ENCODE measurements around the gene ETF1. TPM values are rescaled to one million over a fixed set of nuclear protein-coding genes. Genes with fewer than 3 reads are reported as not detected.

The ETF1 gene
- total and polyA plus RNA-seq, 9 of the 15 experiments (the other 6 are each of a cell fraction or from before 2014, with no cell fraction given), result 53.7 to 209 (median 164) TPM

- TF ChIP-seq BRF2 (IDR thresholded peaks at IDR 0.05; ENCODE audit: borderline replicate concordance, insufficient read depth, insufficient read length) (no peak), ZNF280B (CRISPR knock-in tag; IDR thresholded peaks at IDR 0.05) (no peak), C11orf30 (IDR thresholded peaks at IDR 0.05; ENCODE audit: low read depth) (peak; percentile 75), STAG1 (CRISPR knock-in tag; IDR thresholded peaks at IDR 0.05; ENCODE audit: borderline replicate concordance) (peak; percentile 26; the same call in 1 of the 2 replicates), ZNF175 (CRISPR knock-in tag; IDR thresholded peaks at IDR 0.05; ENCODE audit: low read depth) (peak; percentile 80), TAF1 (IDR thresholded peaks at IDR 0.05; ENCODE audit: control insufficient read depth, extremely low read depth, insufficient read depth, low read length, severe bottlenecking) (peak; percentile 96), HDAC8 (tag; IDR thresholded peaks at IDR 0.05) (peak; percentile 78), ZNF224 (CRISPR knock-in tag; IDR thresholded peaks at IDR 0.05) (peak; percentile 67; the same call in 1 of the 2 replicates), NFRKB (IDR thresholded peaks at IDR 0.05; ENCODE audit: low read depth) (no peak; the same call in none of the 2 replicates), ZNF124 (CRISPR knock-in tag; IDR thresholded peaks at IDR 0.05) (no peak), ARNT (IDR thresholded peaks at IDR 0.05) (0 out of 4 replicates have a peak, but pooled peaks of 1 of the 2 experiments have one; percentile 34), HMBOX1 (IDR thresholded peaks at IDR 0.05) (peak; percentile 37; the same call in 1 of the 2 replicates), YY1 (IDR thresholded peaks at IDR 0.05; ENCODE audit: borderline replicate concordance in 1 of 3, control insufficient read depth in 1 of 3, extremely low read depth in 1 of 3, insufficient read depth in 3 of 3, insufficient read length in 1 of 3, insufficient replicate concordance in 2 of 3, low read depth in 1 of 3, low read length in 2 of 3) (peak; percentile 89 to 98 (median 96)), PHB (CRISPR knock-in tag; IDR thresholded peaks at IDR 0.05) (0 out of 2 replicates have a peak, but pooled peaks have one; percentile 1), TAF9B (IDR thresholded peaks at IDR 0.05; ENCODE audit: partially characterized antibody) (peak; percentile 93), PHF20 (IDR thresholded peaks at IDR 0.05; ENCODE audit: partially characterized antibody) (peak; percentile 37), NRF1 (conservative IDR thresholded peaks at IDR 0.05 in 1 of 2, IDR thresholded peaks at IDR 0.05 in 1 of 2) (peak; percentile 95 to 96), ZNF263 (CRISPR knock-in tag; IDR thresholded peaks at IDR 0.05; ENCODE audit: borderline replicate concordance) (peak; percentile 53; the same call in 1 of the 2 replicates), CREM (IDR thresholded peaks at IDR 0.05; ENCODE audit: low read depth) (peak; percentile 76), RBM22 (IDR thresholded peaks at IDR 0.05; ENCODE audit: low read depth, low read length, poor library complexity, severe bottlenecking) (peak; percentile 97)
- TF ChIP-seq, protein P1, sequence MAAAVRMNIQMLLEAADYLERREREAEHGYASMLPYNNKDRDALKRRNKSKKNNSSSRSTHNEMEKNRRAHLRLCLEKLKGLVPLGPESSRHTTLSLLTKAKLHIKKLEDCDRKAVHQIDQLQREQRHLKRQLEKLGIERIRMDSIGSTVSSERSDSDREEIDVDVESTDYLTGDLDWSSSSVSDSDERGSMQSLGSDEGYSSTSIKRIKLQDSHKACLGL (CRISPR knock-in tag; IDR thresholded peaks at IDR 0.05; ENCODE audit: borderline replicate concordance, poor library complexity, severe bottlenecking), result peak; percentile 94
Measured at GRCh38 chr5:138575194-138576015, 32.4 kb upstream of the ETF1 start, which contains the start of gene HSPA9 (continued).
